H1 (cell line): ENCODE data around the gene OAT. TPM values are rescaled to one million over a fixed set of nuclear protein-coding genes. Genes with fewer than 3 reads are reported as not detected.

Source experiments
- CHD2 ChIP-seq: IDR thresholded peaks from 2 replicates; pipeline ENCODE4 v1.6.1; 2012; ENCODE audit warnings: low read length, improper control_type of control experiment
- EZH2 ChIP-seq: fragments of 200-600 bp; sonication (generic); IDR thresholded peaks from 2 replicates; pipeline ENCODE4 v1.7.1; 2012; ENCODE audit warnings: low read depth, mild to moderate bottlenecking, moderate library complexity, low read length, inconsistent platforms; ENCODE audit not compliant: severe bottlenecking
- HDAC2 ChIP-seq, 2 experiments: fragments of 300-600 bp in 1 of 2; sonication (generic) in 1 of 2; IDR thresholded peaks; 2 replicates each; pipeline ENCODE4 v1.6.1; 2011 to 2012; ENCODE audit warnings: low read depth in 2 of 2, low read length in 2 of 2, mild to moderate bottlenecking in 2 of 2, moderate library complexity in 2 of 2, borderline replicate concordance in 1 of 2, inconsistent platforms in 1 of 2
- MAFK ChIP-seq: IDR thresholded peaks from 2 replicates; pipeline ENCODE4 v1.6.1; 2012; ENCODE audit warnings: low read depth, mild to moderate bottlenecking, improper control_type of control experiment, low read length
- polyA plus RNA-seq, 7 experiments: library from polyadenylated mRNA; depleted of rRNA in 3 of 7; stranded (reverse) in 5 of 7; unstranded in 2 of 7; fragments of >200 nt in 5 of 7; fragments of 200-250 nt in 2 of 7; gene quantifications; 1 replicate in 5 of 7; 2 replicates in 1 of 7; 4 replicates in 1 of 7; pipeline versions ENCODE4 v1.2.1 to v1.2.3, GENCODE V29; 2011 to 2013; ENCODE audit warnings: missing spikeins in 2 of 7, mixed read lengths in 2 of 7
- total RNA-seq: library from RNA; stranded (reverse); fragmentation: NEBNext Ultra II Directional; extraction: Animal tissue kit (Norgen Biotek cat#: 25700); gene quantifications from 2 replicates; pipeline ENCODE4 v1.2.1, GENCODE V29; 2021
- TF ChIP-seq, protein P1 (sequence below): fragments of 300-600 bp; sonication (generic); IDR thresholded peaks from 2 replicates; pipeline ENCODE4 v1.7.1; 2012; ENCODE audit warnings: low read length, moderate library complexity, mild to moderate bottlenecking, inconsistent platforms; ENCODE audit not compliant: insufficient replicate concordance

The OAT gene
- total and polyA plus RNA-seq, 2 of the 8 experiments (the other 6 are each of a cell fraction or from before 2014, with no cell fraction given), result 67.8 to 121 TPM

DNA sequence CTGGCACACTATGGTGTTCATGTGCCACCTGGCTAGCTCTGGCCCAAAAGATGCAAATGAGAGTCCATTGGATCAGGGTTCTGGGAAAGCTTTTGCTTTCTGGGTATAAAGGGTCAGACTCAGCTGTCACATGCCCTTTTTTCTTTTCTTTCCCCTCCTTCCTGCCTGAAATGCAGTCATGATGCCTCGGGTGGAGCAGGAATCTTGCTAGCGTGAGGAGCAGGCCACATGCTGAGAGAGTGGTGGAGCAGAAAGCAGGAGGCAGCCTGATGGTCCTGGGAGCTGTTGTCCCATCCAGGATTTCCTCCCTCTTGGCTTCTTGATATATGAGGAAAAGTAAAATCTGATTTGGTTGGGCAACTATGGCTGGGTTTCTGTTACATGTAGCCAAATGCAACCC is 40.2 kb upstream of the OAT start (continued):
- TF ChIP-seq MAFK, result no peak
- no peak for TF ChIP-seq CHD2
- TF ChIP-seq HDAC2 (IDR thresholded peaks at IDR 0.05; ENCODE audit: borderline replicate concordance in 1 of 2, low read depth in 2 of 2, low read length in 2 of 2), result no peak
- no peak for TF ChIP-seq EZH2
- TF ChIP-seq, protein P1, sequence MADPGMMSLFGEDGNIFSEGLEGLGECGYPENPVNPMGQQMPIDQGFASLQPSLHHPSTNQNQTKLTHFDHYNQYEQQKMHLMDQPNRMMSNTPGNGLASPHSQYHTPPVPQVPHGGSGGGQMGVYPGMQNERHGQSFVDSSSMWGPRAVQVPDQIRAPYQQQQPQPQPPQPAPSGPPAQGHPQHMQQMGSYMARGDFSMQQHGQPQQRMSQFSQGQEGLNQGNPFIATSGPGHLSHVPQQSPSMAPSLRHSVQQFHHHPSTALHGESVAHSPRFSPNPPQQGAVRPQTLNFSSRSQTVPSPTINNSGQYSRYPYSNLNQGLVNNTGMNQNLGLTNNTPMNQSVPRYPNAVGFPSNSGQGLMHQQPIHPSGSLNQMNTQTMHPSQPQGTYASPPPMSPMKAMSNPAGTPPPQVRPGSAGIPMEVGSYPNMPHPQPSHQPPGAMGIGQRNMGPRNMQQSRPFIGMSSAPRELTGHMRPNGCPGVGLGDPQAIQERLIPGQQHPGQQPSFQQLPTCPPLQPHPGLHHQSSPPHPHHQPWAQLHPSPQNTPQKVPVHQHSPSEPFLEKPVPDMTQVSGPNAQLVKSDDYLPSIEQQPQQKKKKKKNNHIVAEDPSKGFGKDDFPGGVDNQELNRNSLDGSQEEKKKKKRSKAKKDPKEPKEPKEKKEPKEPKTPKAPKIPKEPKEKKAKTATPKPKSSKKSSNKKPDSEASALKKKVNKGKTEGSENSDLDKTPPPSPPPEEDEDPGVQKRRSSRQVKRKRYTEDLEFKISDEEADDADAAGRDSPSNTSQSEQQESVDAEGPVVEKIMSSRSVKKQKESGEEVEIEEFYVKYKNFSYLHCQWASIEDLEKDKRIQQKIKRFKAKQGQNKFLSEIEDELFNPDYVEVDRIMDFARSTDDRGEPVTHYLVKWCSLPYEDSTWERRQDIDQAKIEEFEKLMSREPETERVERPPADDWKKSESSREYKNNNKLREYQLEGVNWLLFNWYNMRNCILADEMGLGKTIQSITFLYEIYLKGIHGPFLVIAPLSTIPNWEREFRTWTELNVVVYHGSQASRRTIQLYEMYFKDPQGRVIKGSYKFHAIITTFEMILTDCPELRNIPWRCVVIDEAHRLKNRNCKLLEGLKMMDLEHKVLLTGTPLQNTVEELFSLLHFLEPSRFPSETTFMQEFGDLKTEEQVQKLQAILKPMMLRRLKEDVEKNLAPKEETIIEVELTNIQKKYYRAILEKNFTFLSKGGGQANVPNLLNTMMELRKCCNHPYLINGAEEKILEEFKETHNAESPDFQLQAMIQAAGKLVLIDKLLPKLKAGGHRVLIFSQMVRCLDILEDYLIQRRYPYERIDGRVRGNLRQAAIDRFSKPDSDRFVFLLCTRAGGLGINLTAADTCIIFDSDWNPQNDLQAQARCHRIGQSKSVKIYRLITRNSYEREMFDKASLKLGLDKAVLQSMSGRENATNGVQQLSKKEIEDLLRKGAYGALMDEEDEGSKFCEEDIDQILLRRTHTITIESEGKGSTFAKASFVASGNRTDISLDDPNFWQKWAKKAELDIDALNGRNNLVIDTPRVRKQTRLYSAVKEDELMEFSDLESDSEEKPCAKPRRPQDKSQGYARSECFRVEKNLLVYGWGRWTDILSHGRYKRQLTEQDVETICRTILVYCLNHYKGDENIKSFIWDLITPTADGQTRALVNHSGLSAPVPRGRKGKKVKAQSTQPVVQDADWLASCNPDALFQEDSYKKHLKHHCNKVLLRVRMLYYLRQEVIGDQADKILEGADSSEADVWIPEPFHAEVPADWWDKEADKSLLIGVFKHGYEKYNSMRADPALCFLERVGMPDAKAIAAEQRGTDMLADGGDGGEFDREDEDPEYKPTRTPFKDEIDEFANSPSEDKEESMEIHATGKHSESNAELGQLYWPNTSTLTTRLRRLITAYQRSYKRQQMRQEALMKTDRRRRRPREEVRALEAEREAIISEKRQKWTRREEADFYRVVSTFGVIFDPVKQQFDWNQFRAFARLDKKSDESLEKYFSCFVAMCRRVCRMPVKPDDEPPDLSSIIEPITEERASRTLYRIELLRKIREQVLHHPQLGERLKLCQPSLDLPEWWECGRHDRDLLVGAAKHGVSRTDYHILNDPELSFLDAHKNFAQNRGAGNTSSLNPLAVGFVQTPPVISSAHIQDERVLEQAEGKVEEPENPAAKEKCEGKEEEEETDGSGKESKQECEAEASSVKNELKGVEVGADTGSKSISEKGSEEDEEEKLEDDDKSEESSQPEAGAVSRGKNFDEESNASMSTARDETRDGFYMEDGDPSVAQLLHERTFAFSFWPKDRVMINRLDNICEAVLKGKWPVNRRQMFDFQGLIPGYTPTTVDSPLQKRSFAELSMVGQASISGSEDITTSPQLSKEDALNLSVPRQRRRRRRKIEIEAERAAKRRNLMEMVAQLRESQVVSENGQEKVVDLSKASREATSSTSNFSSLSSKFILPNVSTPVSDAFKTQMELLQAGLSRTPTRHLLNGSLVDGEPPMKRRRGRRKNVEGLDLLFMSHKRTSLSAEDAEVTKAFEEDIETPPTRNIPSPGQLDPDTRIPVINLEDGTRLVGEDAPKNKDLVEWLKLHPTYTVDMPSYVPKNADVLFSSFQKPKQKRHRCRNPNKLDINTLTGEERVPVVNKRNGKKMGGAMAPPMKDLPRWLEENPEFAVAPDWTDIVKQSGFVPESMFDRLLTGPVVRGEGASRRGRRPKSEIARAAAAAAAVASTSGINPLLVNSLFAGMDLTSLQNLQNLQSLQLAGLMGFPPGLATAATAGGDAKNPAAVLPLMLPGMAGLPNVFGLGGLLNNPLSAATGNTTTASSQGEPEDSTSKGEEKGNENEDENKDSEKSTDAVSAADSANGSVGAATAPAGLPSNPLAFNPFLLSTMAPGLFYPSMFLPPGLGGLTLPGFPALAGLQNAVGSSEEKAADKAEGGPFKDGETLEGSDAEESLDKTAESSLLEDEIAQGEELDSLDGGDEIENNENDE, result no peak
